Colonic mucosa (tissue), 4 donors: ENCODE data around the gene DNAH7. TPM values are rescaled to one million over a fixed set of nuclear protein-coding genes. Genes with fewer than 3 reads are reported as not detected.

Source experiments
- DNase-seq: peaks from one replicate; pipeline ENCODE4 v3.0.0-alpha.2; 2020
- H3K27ac ChIP-seq: fragments of 200-600 bp; one replicate; pipeline ENCODE4 v1.8.0; 2021
- H3K27me3 ChIP-seq: fragments of 200-600 bp; one replicate; pipeline ENCODE4 v1.8.0; 2021
- H3K36me3 ChIP-seq: fragments of 200-600 bp; one replicate; pipeline ENCODE4 v1.8.0; 2021
- H3K4me1 ChIP-seq: fragments of 200-600 bp; one replicate; pipeline ENCODE4 v1.8.0; 2021; ENCODE audit warnings: mild to moderate bottlenecking
- H3K4me3 ChIP-seq: fragments of 200-600 bp; one replicate; pipeline ENCODE4 v1.8.0; 2021
- H3K9ac ChIP-seq, 2 donors: one replicate each; pipeline ENCODE4 v1.7.0; 2013; ENCODE audit warnings: control low read depth in 2 of 2, low read depth in 2 of 2, low read length in 2 of 2
- H3K9me3 ChIP-seq: fragments of 200-600 bp; one replicate; pipeline ENCODE4 v1.8.0; 2021
- intact Hi-C: fragments of 100-400 bp; cut with DNase I; formaldehyde crosslinking; loops from one replicate; pipeline ENCODE4 v1.14.1; 2022
- total RNA-seq, 2 donors: library from RNA; stranded (reverse); fragmentation: NEBNext Ultra II Directional in 1 of 2; extraction: Animal tissue kit (Norgen Biotek cat#: 25700) in 1 of 2; gene quantifications; one replicate each; pipeline ENCODE4 v1.2.1, GENCODE V29; 2021
- TF ChIP-seq, protein P1 (sequence below): fragments of 200-600 bp; IDR thresholded peaks from one replicate; pipeline ENCODE4 v1.8.0; 2022; ENCODE audit warnings: antibody characterized with exemption, mild to moderate bottlenecking
- donor health status: healthy.
- donor health status: DM: no; HTN: no; CAD: no.
- donor health status: DM: no; HTN: no; CAD: no.

Gene DNAH7
- total RNA-seq, 2 donors from 2014 or later = 0.91 to 2.0 TPM

- no peak overlapping the region for H3K9ac ChIP-seq
- H3K36me3 ChIP-seq = no peaks in the 10 kb centered on the region
- intact Hi-C loops = no loop called here
- H3K27ac ChIP-seq = no peak overlapping the region
- no peaks in the 10 kb centered on the region for H3K27me3 ChIP-seq
- no peak overlapping the region for H3K4me3 ChIP-seq
- TF ChIP-seq, protein P1, sequence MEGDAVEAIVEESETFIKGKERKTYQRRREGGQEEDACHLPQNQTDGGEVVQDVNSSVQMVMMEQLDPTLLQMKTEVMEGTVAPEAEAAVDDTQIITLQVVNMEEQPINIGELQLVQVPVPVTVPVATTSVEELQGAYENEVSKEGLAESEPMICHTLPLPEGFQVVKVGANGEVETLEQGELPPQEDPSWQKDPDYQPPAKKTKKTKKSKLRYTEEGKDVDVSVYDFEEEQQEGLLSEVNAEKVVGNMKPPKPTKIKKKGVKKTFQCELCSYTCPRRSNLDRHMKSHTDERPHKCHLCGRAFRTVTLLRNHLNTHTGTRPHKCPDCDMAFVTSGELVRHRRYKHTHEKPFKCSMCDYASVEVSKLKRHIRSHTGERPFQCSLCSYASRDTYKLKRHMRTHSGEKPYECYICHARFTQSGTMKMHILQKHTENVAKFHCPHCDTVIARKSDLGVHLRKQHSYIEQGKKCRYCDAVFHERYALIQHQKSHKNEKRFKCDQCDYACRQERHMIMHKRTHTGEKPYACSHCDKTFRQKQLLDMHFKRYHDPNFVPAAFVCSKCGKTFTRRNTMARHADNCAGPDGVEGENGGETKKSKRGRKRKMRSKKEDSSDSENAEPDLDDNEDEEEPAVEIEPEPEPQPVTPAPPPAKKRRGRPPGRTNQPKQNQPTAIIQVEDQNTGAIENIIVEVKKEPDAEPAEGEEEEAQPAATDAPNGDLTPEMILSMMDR = no peak
- H3K9me3 ChIP-seq = no peaks in the 10 kb centered on the region
- H3K4me1 ChIP-seq = no peaks in the 10 kb centered on the region
- DNase-seq = no peak
These were observed 308.8 kb downstream of the DNAH7 start for GRCh38 chr2:195759877-195760276.

- H3K27ac ChIP-seq = no peak overlapping the region
- intact Hi-C loops = no loop called here
- TF ChIP-seq, protein P1 = no peak
These were observed 309.8 kb downstream of the DNAH7 start for GRCh38 chr2:195758846-195759245.

DNA sequence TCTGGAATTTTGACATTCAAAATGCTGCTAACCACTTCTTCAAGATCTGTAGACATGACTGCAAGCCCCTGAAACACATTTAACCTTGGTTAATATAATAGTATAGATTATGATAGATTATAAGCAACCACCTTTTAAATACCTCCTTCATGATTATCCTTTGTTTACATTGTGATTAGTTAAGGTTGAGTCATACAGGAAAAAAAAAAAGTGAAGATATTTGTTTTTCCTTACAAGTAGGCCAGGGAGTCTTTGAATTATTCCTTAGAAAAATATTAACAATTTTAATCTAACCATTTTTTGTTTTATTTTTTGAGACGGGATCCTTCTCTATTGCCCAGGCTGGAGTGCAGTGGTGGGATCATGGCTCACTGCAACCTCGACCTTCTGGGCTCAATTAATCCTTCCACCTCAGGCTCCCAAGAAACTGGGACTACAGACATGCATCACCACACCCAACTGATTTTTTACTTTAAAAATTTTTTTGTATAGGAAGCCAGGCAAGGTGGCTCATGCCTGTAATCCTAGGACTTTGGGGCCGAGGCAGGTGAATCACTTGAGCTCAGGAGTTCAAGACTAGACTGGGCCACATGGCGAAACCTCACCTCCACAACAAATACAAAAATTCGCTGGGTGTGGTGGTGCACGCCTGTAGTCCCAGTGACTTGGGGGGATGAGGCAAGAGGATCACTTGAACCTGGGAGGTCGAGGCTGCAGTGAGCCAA lies 312.3 kb downstream of the DNAH7 start:
- H3K4me3 ChIP-seq = no peak overlapping the region
- no peaks in the 10 kb centered on the region for H3K27me3 ChIP-seq
- no peak for DNase-seq
- no peak overlapping the region for H3K27ac ChIP-seq
- intact Hi-C loops = no loop called here
- H3K4me1 ChIP-seq = no peaks in the 10 kb centered on the region
- H3K9me3 ChIP-seq = no peaks in the 10 kb centered on the region
- H3K9ac ChIP-seq = no peak overlapping the region
- no peaks in the 10 kb centered on the region for H3K36me3 ChIP-seq
- TF ChIP-seq, protein P1 = no peak

More at GRCh38 chr2:195758846-195759245, 309.8 kb downstream of the DNAH7 start:
- H3K9ac ChIP-seq = no peak overlapping the region
- no peaks in the 10 kb centered on the region for H3K36me3 ChIP-seq
- DNase-seq = no peak
- no peaks in the 10 kb centered on the region for H3K9me3 ChIP-seq
- H3K4me3 ChIP-seq = no peak overlapping the region
- no peaks in the 10 kb centered on the region for H3K27me3 ChIP-seq
- H3K4me1 ChIP-seq = no peaks in the 10 kb centered on the region

GRCh38 chr2:195741191-195741590 lies 327.4 kb downstream of the DNAH7 start:
- Histone ChIP-seq H3K4me1 (no peaks in the 10 kb centered on the region), H3K27me3 (no peaks in the 10 kb centered on the region), H3K9ac (no peak overlapping the region), H3K36me3 (no peaks in the 10 kb centered on the region), H3K27ac (no peak overlapping the region), H3K9me3 (no peaks in the 10 kb centered on the region), H3K4me3 (no peak overlapping the region)
- DNase-seq = no peak
- intact Hi-C loops = no loop called here
- TF ChIP-seq, protein P1 = no peak

- no peak overlapping the region for H3K4me3 ChIP-seq
- TF ChIP-seq, protein P1 = no peak
- no peak overlapping the region for H3K9ac ChIP-seq
- no peak for DNase-seq
- no peaks in the 10 kb centered on the region for H3K4me1 ChIP-seq
- H3K27me3 ChIP-seq = no peaks in the 10 kb centered on the region
- intact Hi-C loops = no loop called here
- H3K27ac ChIP-seq = no peak overlapping the region
- no peaks in the 10 kb centered on the region for H3K9me3 ChIP-seq
- no peaks in the 10 kb centered on the region for H3K36me3 ChIP-seq
These were observed 330.9 kb downstream of the DNAH7 start for GRCh38 chr2:195737511-195738325.
